HFFc6 (cell line): ENCODE data around the gene LIMS1. TPM values are rescaled to one million over a fixed set of nuclear protein-coding genes. Genes with fewer than 3 reads are reported as not detected.
A peak's percentile ranks its signal among the peaks of the same experiment; 100 is the strongest.
"Not testable (repeated sequence)": the region's sequence is repeated elsewhere in the genome, so short reads cannot be mapped to it uniquely, and the experiment has no call there.

ENCODE experiments used
- DNase-seq: peaks from one replicate; pipeline ENCODE4 v3.0.0-alpha.2; 2018
- H3K27ac Mint-ChIP-seq: 2 replicates; pipeline ENCODE4 v1.8.0; 2020; ENCODE audit warnings: mild to moderate bottlenecking, mixed read lengths
- H3K27me3 Mint-ChIP-seq: 2 replicates; pipeline ENCODE4 v1.8.0; 2021; ENCODE audit warnings: mild to moderate bottlenecking, moderate library complexity, mixed read lengths; ENCODE audit not compliant: insufficient read depth
- H3K36me3 Mint-ChIP-seq: 2 replicates; pipeline ENCODE4 v1.8.0; 2021; ENCODE audit warnings: low read depth, mixed read lengths
- H3K4me1 Mint-ChIP-seq: 2 replicates; pipeline ENCODE4 v1.8.0; 2020; ENCODE audit warnings: low read depth, mixed read lengths
- H3K4me3 Mint-ChIP-seq: 2 replicates; pipeline ENCODE4 v1.8.0; 2020; ENCODE audit warnings: mild to moderate bottlenecking, moderate library complexity, mixed read lengths
- H3K9me3 Mint-ChIP-seq: 2 replicates; pipeline ENCODE4 v1.8.0; 2020; ENCODE audit warnings: mild to moderate bottlenecking, mixed read lengths
- total RNA-seq, 6 experiments: library from RNA; stranded (reverse); fragmentation: NEBNext Ultra II Directional; extraction: Animal tissue kit (Norgen Biotek cat#: 25700); gene quantifications; 2 replicates in 1 of 6; 3 replicates in 5 of 6; pipeline ENCODE4 v1.2.3, GENCODE V29; 2021
- TF ChIP-seq, protein P1 (sequence below): fragments of 200-600 bp; sonication (generic); IDR thresholded peaks from 2 replicates; pipeline ENCODE4 v1.5.0; 2021; ENCODE audit warnings: antibody characterized with exemption, mild to moderate bottlenecking

Gene LIMS1
- total RNA-seq, 6 experiments from 2014 or later = 57.0 to 58.7 (median 57.8) TPM

DNA sequence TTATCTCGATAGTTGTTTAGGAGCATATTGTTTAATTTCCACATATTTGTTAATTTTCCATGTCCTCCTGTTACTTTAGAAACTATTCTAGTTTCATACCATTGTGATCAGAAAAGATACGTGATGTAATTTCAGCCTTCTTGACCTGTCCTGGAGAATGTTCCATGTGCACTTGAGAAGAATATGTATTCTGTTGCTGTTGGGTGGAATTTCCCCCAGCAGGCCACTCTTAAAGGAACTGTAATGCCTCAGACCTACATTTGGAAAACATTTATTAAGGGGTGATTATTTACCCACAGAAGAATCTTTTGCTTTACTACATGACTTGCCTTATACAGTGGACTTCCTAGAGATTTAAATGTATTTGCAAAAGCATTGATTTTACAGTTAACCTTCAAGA lies 55.5 kb downstream of the LIMS1 start:
- H3K27ac Mint-ChIP-seq = no peak overlapping the region

DNA sequence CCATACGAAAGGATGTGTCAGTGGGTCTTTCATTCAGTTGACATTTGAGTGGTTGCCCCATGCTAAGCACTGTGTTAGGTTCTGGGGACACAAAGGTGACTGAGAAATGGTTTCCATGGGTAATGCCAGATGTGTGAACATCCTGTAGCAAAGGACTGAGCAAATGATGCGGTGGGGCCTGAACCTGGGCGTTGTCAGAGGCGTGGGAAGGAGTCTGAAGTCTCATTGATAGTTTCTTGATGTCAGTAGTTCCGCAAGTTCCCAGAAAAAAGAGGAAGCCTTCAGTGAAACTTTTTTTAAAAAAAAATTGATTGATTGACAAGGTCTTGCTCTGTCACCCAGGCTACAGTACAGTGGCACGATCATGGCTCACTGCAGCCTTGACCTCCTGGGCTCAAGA lies 56.9 kb downstream of the LIMS1 start:
- Mint-ChIP-seq H3K36me3 (no peaks in the 10 kb centered on the region), H3K27ac (peak overlapping the region; percentile 3; the same call in 1 of the 2 replicates), H3K9me3 (no peaks in the 10 kb centered on the region), H3K4me1 (peaks cover 92% of the 10 kb centered on the region), H3K27me3 (no peaks in the 10 kb centered on the region; the same call in none of the 2 replicates), H3K4me3 (no peak overlapping the region)
- TF ChIP-seq, protein P1, sequence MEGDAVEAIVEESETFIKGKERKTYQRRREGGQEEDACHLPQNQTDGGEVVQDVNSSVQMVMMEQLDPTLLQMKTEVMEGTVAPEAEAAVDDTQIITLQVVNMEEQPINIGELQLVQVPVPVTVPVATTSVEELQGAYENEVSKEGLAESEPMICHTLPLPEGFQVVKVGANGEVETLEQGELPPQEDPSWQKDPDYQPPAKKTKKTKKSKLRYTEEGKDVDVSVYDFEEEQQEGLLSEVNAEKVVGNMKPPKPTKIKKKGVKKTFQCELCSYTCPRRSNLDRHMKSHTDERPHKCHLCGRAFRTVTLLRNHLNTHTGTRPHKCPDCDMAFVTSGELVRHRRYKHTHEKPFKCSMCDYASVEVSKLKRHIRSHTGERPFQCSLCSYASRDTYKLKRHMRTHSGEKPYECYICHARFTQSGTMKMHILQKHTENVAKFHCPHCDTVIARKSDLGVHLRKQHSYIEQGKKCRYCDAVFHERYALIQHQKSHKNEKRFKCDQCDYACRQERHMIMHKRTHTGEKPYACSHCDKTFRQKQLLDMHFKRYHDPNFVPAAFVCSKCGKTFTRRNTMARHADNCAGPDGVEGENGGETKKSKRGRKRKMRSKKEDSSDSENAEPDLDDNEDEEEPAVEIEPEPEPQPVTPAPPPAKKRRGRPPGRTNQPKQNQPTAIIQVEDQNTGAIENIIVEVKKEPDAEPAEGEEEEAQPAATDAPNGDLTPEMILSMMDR = no peak
- DNase-seq = no peak

More for the DNA sequence above, 55.5 kb downstream of the LIMS1 start:
- Mint-ChIP-seq H3K4me1 (peaks cover 92% of the 10 kb centered on the region), H3K9me3 (no peaks in the 10 kb centered on the region), H3K36me3 (no peaks in the 10 kb centered on the region), H3K4me3 (no peak overlapping the region), H3K27me3 (no peaks in the 10 kb centered on the region; the same call in none of the 2 replicates)
- no peak for DNase-seq
- TF ChIP-seq, protein P1 = no peak

DNA sequence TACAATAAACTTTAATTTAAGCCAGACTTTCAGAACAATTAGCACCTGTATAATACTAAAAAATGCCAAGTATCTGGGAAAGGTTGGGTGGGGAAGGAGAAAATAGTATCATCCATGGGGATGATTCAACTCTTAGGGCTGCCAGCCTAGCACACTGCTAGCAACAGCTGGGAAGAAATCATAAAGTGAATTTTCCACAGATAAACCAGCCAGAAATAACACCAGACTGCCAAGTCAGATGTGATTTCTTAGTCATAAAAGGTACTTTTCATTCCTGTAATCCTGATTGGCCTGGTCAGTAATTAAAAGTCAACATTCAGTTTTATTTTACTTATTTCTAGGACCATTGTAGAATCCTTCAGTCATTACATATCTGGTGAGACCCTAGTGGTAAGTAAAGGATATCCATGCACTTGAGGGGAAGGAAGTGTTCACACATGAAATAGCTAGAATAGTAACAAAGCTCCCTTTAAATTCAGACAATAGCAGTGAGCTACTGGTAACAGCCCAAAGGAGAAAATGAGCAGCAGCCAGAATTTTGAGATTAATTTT lies 59.4 kb downstream of the LIMS1 start:
- H3K4me3 Mint-ChIP-seq = peak overlapping the region; percentile 82
- peak overlapping the region; percentile 88 for H3K27ac Mint-ChIP-seq
- DNase-seq = peak; percentile 72
- H3K9me3 Mint-ChIP-seq = no peaks in the 10 kb centered on the region
- H3K36me3 Mint-ChIP-seq = no peaks in the 10 kb centered on the region
- no peaks in the 10 kb centered on the region; the same call in none of the 2 replicates for H3K27me3 Mint-ChIP-seq
- TF ChIP-seq, protein P1 = peak; percentile 53
- peaks cover 84% of the 10 kb centered on the region for H3K4me1 Mint-ChIP-seq

DNA sequence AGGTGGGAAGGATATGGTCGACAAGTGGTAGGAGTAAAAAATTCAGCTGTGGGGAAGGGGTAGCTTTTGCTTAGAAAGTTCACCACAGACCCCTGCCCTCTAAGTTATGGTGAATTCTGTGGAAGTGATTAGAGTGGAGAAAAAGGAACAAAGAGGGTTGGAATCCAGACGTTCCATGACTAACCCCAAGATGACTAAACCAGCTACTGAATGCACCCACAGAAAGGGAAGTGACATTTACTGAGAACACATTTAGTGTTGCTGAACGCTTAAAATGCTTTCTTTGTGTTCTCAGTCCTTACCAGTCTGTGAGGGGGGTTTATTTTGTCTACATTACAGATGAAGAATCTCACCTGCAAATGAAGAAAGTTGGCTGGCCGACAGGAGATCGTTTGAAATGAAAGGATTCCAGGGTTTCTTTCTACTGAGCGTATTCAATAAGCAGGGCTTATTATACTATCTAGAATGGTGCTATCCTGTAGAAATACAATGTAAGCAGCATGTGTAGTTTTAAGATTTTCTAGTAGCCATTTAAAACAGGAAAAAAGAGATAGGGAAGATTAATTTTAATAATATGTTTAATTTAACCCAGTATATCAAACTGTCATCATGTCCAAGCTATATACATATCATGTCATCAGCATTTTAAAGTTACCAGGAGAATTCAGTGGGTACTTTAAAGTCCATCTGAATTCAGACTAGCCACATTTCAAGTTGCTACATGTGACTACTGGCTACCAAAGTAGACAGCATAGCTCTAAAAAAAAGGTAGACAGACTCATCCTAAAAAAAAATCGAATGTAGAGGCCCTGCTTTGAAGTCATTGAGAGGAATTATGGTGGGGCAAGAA lies 60.1 kb downstream of the LIMS1 start:
- peaks cover 77% of the 10 kb centered on the region for H3K4me1 Mint-ChIP-seq
- H3K9me3 Mint-ChIP-seq = no peaks in the 10 kb centered on the region
- TF ChIP-seq, protein P1 = no peak
- DNase-seq = peak; percentile 83
- no peaks in the 10 kb centered on the region; the same call in none of the 2 replicates for H3K27me3 Mint-ChIP-seq
- no peaks in the 10 kb centered on the region for H3K36me3 Mint-ChIP-seq
- peak overlapping the region; percentile 88 for H3K27ac Mint-ChIP-seq
- peak overlapping the region; percentile 82 for H3K4me3 Mint-ChIP-seq

DNA sequence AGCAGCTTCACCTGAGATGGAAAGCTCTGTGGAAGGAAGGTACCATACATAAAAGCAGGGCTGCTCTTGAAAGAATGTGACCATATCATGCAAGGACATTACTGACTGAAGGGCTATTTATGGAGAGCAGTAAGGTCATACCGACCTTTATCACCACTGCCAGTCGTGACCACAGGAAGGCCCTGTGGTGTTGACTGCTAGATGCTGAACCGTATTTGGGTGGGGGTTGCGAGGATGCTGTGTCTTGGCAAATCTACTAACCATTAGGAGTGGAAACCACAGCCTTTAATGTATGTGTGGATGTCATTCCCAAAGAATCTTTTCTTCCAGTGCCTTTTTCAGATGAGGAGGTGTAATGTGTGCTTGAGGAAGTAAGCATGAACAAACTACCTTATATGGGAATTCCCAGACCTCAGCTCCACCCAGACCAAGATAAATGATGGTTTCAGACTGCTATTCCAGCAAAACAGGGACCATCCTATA lies 60.8 kb downstream of the LIMS1 start:
- Mint-ChIP-seq H3K27me3 (no peaks in the 10 kb centered on the region; the same call in none of the 2 replicates), H3K4me1 (peaks cover 70% of the 10 kb centered on the region), H3K36me3 (no peaks in the 10 kb centered on the region), H3K4me3 (peak overlapping the region; percentile 82), H3K27ac (peak overlapping the region; percentile 88), H3K9me3 (no peaks in the 10 kb centered on the region)
- TF ChIP-seq, protein P1 = no peak
- DNase-seq = peak; percentile 93

DNA sequence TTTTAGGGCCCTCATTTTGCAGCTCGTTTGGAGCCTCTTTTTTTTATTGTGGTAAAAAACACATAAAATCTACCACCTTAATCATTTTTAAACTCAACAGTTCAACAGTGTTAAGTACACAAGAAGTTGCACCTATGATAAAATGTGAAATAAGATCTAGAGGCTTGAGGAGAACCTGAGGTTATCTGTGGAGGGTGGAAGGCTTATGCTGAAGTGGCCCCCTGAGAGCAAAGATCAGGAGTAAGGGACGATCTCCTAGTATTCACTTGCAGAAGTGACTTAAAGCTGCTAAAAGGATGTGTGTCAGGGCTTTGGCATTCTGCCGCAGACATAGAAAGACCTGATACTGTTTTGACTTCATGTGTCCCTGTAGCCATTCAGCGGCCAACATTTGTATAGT lies 61.5 kb downstream of the LIMS1 start:
- not testable (repeated sequence) for H3K9me3 Mint-ChIP-seq, H3K36me3 Mint-ChIP-seq, H3K27me3 Mint-ChIP-seq, DNase-seq
- H3K4me3 Mint-ChIP-seq = peak overlapping the region; percentile 82
- peak overlapping the region; percentile 88 for H3K27ac Mint-ChIP-seq
- H3K4me1 Mint-ChIP-seq = peaks cover 66% of the 10 kb centered on the region
